Measurements from ENCODE around the gene TPRN.
A peak's percentile ranks its signal among the peaks of the same experiment; 100 is the strongest.

The TPRN gene

GRCh38 chr9:137188086-137188489, 12.5 kb downstream of the TPRN start:
- DNase-seq: no peak

GRCh38 chr9:137187386-137187785, 13.2 kb downstream of the TPRN start:
- DNase-seq: no peak

GRCh38 chr9:137186385-137186784, 14.2 kb downstream of the TPRN start:
- DNase-seq: no peak

- no peak for DNase-seq
Observed at GRCh38 chr9:137185921-137186320, 14.6 kb downstream of the TPRN start.

- no peak for DNase-seq
Observed at GRCh38 chr9:137184881-137185660, 15.5 kb downstream of the TPRN start.

- no peak for DNase-seq
Observed at GRCh38 chr9:137183980-137184595, 16.5 kb downstream of the TPRN start.

GRCh38 chr9:137182836-137183235, 17.7 kb downstream of the TPRN start:
- no peak for DNase-seq

- DNase-seq: no peak
Observed at GRCh38 chr9:137181680-137182079, 18.9 kb downstream of the TPRN start.

GRCh38 chr9:137180491-137180890, 20.1 kb downstream of the TPRN start:
- DNase-seq: no peak

- no peak for DNase-seq
Observed at GRCh38 chr9:137179761-137180160, 20.8 kb downstream of the TPRN start.

- DNase-seq: no peak
Observed at GRCh38 chr9:137178939-137179630, 21.5 kb downstream of the TPRN start.

GRCh38 chr9:137178201-137178938, 22.2 kb downstream of the TPRN start:
- DNase-seq: no peak

GRCh38 chr9:137176302-137177182, 24.0 kb downstream of the TPRN start:
- DNase-seq: peak in 1 of 2 experiments; percentile 74

GRCh38 chr9:137175345-137175961, 25.1 kb downstream of the TPRN start:
- peak in 1 of 2 experiments; percentile 25 for DNase-seq

- no peak for DNase-seq
Observed at GRCh38 chr9:137174722-137175293, 25.7 kb downstream of the TPRN start.

- DNase-seq: no peak
Observed at GRCh38 chr9:137173796-137174664, 26.5 kb downstream of the TPRN start.

GRCh38 chr9:137172901-137173795, 27.4 kb downstream of the TPRN start:
- peak; percentile 66 to 88 for DNase-seq

- no peak for DNase-seq
Observed at GRCh38 chr9:137171149-137171900, 29.2 kb downstream of the TPRN start.
